ENCODE results near the gene EXOC2. TPM values are rescaled to one million over a fixed set of nuclear protein-coding genes. Genes with fewer than 3 reads are reported as not detected.

EXOC2 gene
- total and polyA plus RNA-seq, 2 donors (not counting 3 experiments of a cell fraction or from before 2014, with no cell fraction given), result 18.2 to 30.8 TPM

GRCh38 chr6:693723-694009 lies 727 bp upstream of the EXOC2 start:
- ChIA-PET POLR2A (no interaction called here), CTCF (interaction anchor here (1.3 to 2.3 kb wide), 4 partner anchors 10 to 101 kb away, joined by 5 to 17 read pairs (median 10); no protein-coding TSS in a partner anchor)
- Histone ChIP-seq H3K4me1 (ENCODE audit: control insufficient read depth, extremely low read depth, insufficient read depth, low read length) (peaks cover 15% of the 10 kb centered on the region), H3K4me2 (ENCODE audit: insufficient read depth, low read length) (no peak overlapping the region), H3K9me1 (replicated peaks; ENCODE audit: control insufficient read depth, extremely low read depth, insufficient read depth, low read length) (no peaks in the 10 kb centered on the region), H3K9me3 (replicated peaks; ENCODE audit: control insufficient read depth, insufficient read depth, low read length) (no peaks in the 10 kb centered on the region), H4K20me1 (replicated peaks; ENCODE audit: control insufficient read depth, extremely low read depth, insufficient read depth, low read length) (no peaks in the 10 kb centered on the region), H3K79me2 (ENCODE audit: control insufficient read depth, insufficient read depth, low read length) (peaks cover 38% of the 10 kb centered on the region), H3K4me3 (replicated peaks in 1 of 3; ENCODE audit: insufficient read depth in 1 of 3, low read depth in 1 of 3, low read length in 3 of 3) (peak overlapping the region in 2 of 3 experiments; percentile 54 to 87), H3K9ac (replicated peaks; ENCODE audit: extremely low read depth, insufficient read depth, low read length) (no peak overlapping the region), H2AFZ (ENCODE audit: low read depth, low read length) (no peak overlapping the region), H3K36me3 (ENCODE audit: control insufficient read depth in 2 of 2, extremely low read depth in 1 of 2, insufficient read depth in 2 of 2, low read length in 2 of 2) (no peaks in the 10 kb centered on the region), H3K27me3 (ENCODE audit: control insufficient read depth in 2 of 2, insufficient read depth in 2 of 2, low read length in 2 of 2) (no peaks in the 10 kb centered on the region), H3K27ac (ENCODE audit: insufficient read depth, low read depth, low read length) (no peak overlapping the region)
- no peak for FAIRE-seq
- no TSS peak for BruUV-seq (replicated peaks)
- intact Hi-C loops (cut with micrococcal nuclease), result loop anchor here (1.0 to 5.0 kb wide), 3 partner anchors 13 to 101 kb away; no protein-coding TSS in a partner anchor
- TF ChIP-seq CTCF (IDR thresholded peaks at IDR 0.05; ENCODE audit: extremely low read depth in 1 of 2, insufficient read depth in 1 of 2, low read depth in 1 of 2, low read length in 2 of 2) (no peak), GATA2 (IDR thresholded peaks at IDR 0.05; ENCODE audit: insufficient read depth, insufficient read length, low read depth, low read length) (no peak), POLR2AphosphoS5 (IDR thresholded peaks at IDR 0.05; ENCODE audit: insufficient read depth, low read depth, low read length) (no peak), JUN (IDR thresholded peaks at IDR 0.05; ENCODE audit: borderline replicate concordance, insufficient read depth, insufficient read length, low read depth) (no peak), MYC (IDR thresholded peaks at IDR 0.05; ENCODE audit: low read depth, low read length) (no peak), POLR2A (IDR thresholded peaks at IDR 0.05; ENCODE audit: low read depth, low read length) (no peak), MAX (IDR thresholded peaks at IDR 0.05; ENCODE audit: insufficient read depth, insufficient read length) (no peak), EZH2 (IDR thresholded peaks at IDR 0.05; ENCODE audit: borderline replicate concordance, low read depth, low read length, severe bottlenecking) (no peak), FOS (IDR thresholded peaks at IDR 0.05; ENCODE audit: borderline replicate concordance, insufficient read depth, low read length) (no peak)
- no peak for DNase-seq (ENCODE audit: low read depth, low spot score)
- dilution Hi-C loops (cut with MboI; ENCODE audit: extremely low pct_ligation_motif_present, low sequenced_read_pairs), result no loop called here
